ENCODE results near the gene TCOF1.

TCOF1 gene

GRCh38 chr5:150341989-150342388 lies 15.5 kb upstream of the TCOF1 start:
- TF ChIP-seq CTCF (IDR thresholded peaks at IDR 0.05; ENCODE audit: insufficient read depth, low read length, missing control alignments): no peak
- CTCF ChIA-PET: interaction anchor here (0.7 to 4.9 kb wide), 2 partner anchors 8 to 127 kb away, joined by 3 to 37 read pairs; no protein-coding TSS in a partner anchor
- no peak overlapping the region for H3K4me3 ChIP-seq (ENCODE audit: low read depth, low read length)
- POLR2A ChIA-PET: no interaction called here
- DNase-seq (ENCODE audit: low read depth, low spot score): no peak

GRCh38 chr5:150342583-150342982 lies 14.9 kb upstream of the TCOF1 start:
- CTCF ChIA-PET: interaction anchor here (0.7 to 4.9 kb wide), 2 partner anchors 8 to 128 kb away, joined by 3 to 37 read pairs; no protein-coding TSS in a partner anchor
- no peak for DNase-seq (ENCODE audit: low read depth, low spot score)
- TF ChIP-seq CTCF (IDR thresholded peaks at IDR 0.05; ENCODE audit: insufficient read depth, low read length, missing control alignments): no peak
- POLR2A ChIA-PET: no interaction called here
- H3K4me3 ChIP-seq (ENCODE audit: low read depth, low read length): no peak overlapping the region

GRCh38 chr5:150343994-150344631 lies 13.4 kb upstream of the TCOF1 start:
- no peak overlapping the region for H3K4me3 ChIP-seq (ENCODE audit: low read depth, low read length)
- DNase-seq (ENCODE audit: low read depth, low spot score): no peak
- TF ChIP-seq CTCF (IDR thresholded peaks at IDR 0.05; ENCODE audit: insufficient read depth, low read length, missing control alignments): no peak
- ChIA-PET CTCF (interaction anchor here (1.3 to 1.4 kb wide), 2 partner anchors 9 to 69 kb away, joined by 3 to 5 read pairs; no protein-coding TSS in a partner anchor), POLR2A (no interaction called here)

- no peak overlapping the region for H3K4me3 ChIP-seq (ENCODE audit: low read depth, low read length)
- POLR2A ChIA-PET: no interaction called here
- DNase-seq (ENCODE audit: low read depth, low spot score): no peak
- TF ChIP-seq CTCF (IDR thresholded peaks at IDR 0.05; ENCODE audit: insufficient read depth, low read length, missing control alignments): no peak
- CTCF ChIA-PET: no interaction called here
Measured at GRCh38 chr5:150345716-150346115, 11.8 kb upstream of the TCOF1 start.

GRCh38 chr5:150346592-150346991 lies 10.9 kb upstream of the TCOF1 start:
- no peak for DNase-seq (ENCODE audit: low read depth, low spot score)
- ChIA-PET POLR2A (no interaction called here), CTCF (interaction anchor here (1.2 to 7.1 kb wide), 5 partner anchors 8 to 76 kb away, joined by 3 to 265 read pairs (median 5); no protein-coding TSS in a partner anchor)
- no peak for TF ChIP-seq CTCF (IDR thresholded peaks at IDR 0.05; ENCODE audit: insufficient read depth, low read length, missing control alignments)
- H3K4me3 ChIP-seq (ENCODE audit: low read depth, low read length): no peak overlapping the region

- no peak overlapping the region for H3K4me3 ChIP-seq (ENCODE audit: low read depth, low read length)
- TF ChIP-seq CTCF (IDR thresholded peaks at IDR 0.05; ENCODE audit: insufficient read depth, low read length, missing control alignments): no peak
- ChIA-PET CTCF (interaction anchor here (0.8 to 7.1 kb wide), 6 partner anchors 8 to 90 kb away, joined by 3 to 265 read pairs (median 4); no protein-coding TSS in a partner anchor), POLR2A (no interaction called here)
- no peak for DNase-seq (ENCODE audit: low read depth, low spot score)
Measured at GRCh38 chr5:150347003-150347402, 10.5 kb upstream of the TCOF1 start.
